SK-N-MC (cell line): ENCODE measurements around the gene CTNNA2.

Experiments used
- EZH2 ChIP-seq: fragments of 200-600 bp; sonication (generic); IDR thresholded peaks from one replicate; pipeline ENCODE4 v1.6.1; 2017; ENCODE audit warnings: antibody characterized with exemption
- FOXP2 ChIP-seq: optimal IDR thresholded peaks from 2 replicates; pipeline ENCODE3; 2011; ENCODE audit warnings: mild to moderate bottlenecking, moderate library complexity; ENCODE audit not compliant: insufficient read depth; ENCODE audit errors: extremely low read length, control extremely low read depth
- POLR2AphosphoS5 ChIP-seq: IDR thresholded peaks from 2 replicates; pipeline ENCODE4 v1.6.1; 2012; ENCODE audit warnings: mild to moderate bottlenecking, low read depth, low read length, borderline replicate concordance

DNA sequence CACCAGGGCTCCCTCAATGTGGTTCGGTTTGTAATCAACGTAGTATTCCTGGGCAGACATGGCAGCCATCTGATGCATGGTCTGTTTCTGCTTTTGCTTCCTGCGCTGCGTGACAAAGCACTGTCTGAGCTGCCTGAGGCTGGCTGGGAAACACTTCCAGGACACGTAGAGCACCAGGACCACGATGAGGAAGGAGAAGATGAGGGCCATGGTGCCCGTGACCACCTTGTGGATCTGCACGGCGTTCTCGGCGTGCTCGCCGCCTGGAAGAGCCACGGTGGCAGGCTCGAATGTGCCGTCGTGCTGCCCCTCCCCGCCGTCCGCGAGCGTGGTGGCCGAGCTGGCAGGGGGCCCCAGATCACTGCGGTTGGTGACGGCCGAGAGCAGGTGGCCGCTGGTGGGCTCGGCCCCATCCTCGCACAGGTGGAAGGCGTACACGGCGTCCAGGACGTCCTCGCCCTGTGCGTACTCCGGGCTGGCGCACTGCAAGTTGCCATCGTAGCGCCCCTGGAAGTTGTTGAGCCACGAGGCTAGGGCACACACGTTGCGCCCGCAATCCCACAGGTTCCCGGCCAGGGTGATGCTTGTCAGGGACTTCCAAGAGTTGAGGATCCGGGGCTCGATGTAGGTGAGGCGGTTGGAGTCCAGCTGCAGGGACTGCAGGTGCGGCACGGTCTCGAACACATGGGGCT, 789.6 kb downstream of the CTNNA2 start:
- no peak for TF ChIP-seq EZH2
- no peak for TF ChIP-seq POLR2AphosphoS5
- no peak for TF ChIP-seq FOXP2
